Memory B cell (primary cell): ENCODE measurements around the gene OPCML.

Experiments used
- ATAC-seq: fragments of 150-1000 bp; cut with Tn5 transposase; 2 replicates; pipeline ENCODE4 v1.10.0; 2021; ENCODE audit warnings: low read depth, mild to moderate bottlenecking, moderate library complexity
- DNase-seq, 2 donors: peaks; one replicate each; pipeline ENCODE4 v3.0.0; 2022; ENCODE audit warnings: low spot score in 2 of 2
- H3K27ac Mint-ChIP-seq: one replicate; pipeline ENCODE4 v1.8.0; 2022; ENCODE audit warnings: mild to moderate bottlenecking, moderate library complexity, mixed read lengths
- H3K27me3 Mint-ChIP-seq: one replicate; pipeline ENCODE4 v1.8.0; 2022; ENCODE audit warnings: mixed read lengths
- H3K36me3 Mint-ChIP-seq: one replicate; pipeline ENCODE4 v1.8.0; 2022; ENCODE audit warnings: mild to moderate bottlenecking, mixed read lengths
- H3K4me1 Mint-ChIP-seq: one replicate; pipeline ENCODE4 v1.8.0; 2022; ENCODE audit warnings: mixed read lengths
- H3K4me3 Mint-ChIP-seq: one replicate; pipeline ENCODE4 v1.8.0; 2022; ENCODE audit warnings: mild to moderate bottlenecking, moderate library complexity, mixed read lengths
- H3K9me3 Mint-ChIP-seq: one replicate; pipeline ENCODE4 v1.8.0; 2022; ENCODE audit warnings: mixed read lengths

OPCML gene

DNA sequence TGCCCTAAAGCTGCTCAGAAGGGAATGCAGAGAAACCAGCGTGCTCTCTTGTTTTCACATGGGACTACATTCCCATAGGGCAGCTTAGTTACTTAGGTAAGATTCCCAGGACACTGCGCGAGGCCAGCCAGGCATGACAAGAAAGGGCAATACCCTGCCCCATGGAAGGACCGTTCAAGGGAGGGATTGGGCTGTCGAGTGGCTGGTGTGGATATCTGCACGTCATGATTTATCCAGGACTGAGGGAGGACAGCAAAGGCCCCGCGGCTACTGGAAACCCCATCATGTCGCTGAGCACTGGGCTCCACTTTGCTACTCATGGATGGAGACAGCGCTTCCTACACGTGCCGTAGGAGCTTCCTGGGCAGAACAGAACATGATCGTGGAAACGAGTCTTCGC lies 169.4 kb downstream of the OPCML start:
- Mint-ChIP-seq H3K9me3 (peaks cover under 1% of the 10 kb centered on the region), H3K27me3 (no peaks in the 10 kb centered on the region), H3K4me3 (no peak overlapping the region), H3K36me3 (no peaks in the 10 kb centered on the region), H3K4me1 (no peaks in the 10 kb centered on the region), H3K27ac (no peak overlapping the region)
- DNase-seq (no peak), ATAC-seq (no peak)

DNA sequence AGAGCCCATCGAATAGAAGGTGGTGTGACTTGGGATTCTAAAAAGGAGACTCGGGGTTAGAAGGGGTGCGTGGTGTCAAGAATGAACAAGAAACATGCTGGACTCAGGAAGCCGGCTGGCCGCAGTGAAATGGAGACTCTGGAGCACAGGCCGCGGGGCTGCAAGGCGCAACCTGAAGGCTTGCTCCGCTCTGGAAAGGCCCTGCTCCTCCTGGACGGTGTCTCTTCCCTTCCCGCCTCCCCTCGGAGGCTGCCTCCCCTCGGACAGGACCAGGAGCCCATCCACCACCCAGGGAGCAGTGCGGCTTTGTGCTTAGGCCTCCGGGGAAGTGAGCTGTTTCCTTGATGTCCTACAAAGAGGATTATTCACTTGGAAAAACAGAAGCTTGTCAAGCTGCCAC lies 170.1 kb downstream of the OPCML start:
- H3K4me3 Mint-ChIP-seq = no peak overlapping the region
- H3K4me1 Mint-ChIP-seq = no peaks in the 10 kb centered on the region
- H3K9me3 Mint-ChIP-seq = peaks cover 4% of the 10 kb centered on the region
- H3K36me3 Mint-ChIP-seq = no peaks in the 10 kb centered on the region
- no peak overlapping the region for H3K27ac Mint-ChIP-seq
- DNase-seq (no peak), ATAC-seq (no peak)
- H3K27me3 Mint-ChIP-seq = no peaks in the 10 kb centered on the region

DNA sequence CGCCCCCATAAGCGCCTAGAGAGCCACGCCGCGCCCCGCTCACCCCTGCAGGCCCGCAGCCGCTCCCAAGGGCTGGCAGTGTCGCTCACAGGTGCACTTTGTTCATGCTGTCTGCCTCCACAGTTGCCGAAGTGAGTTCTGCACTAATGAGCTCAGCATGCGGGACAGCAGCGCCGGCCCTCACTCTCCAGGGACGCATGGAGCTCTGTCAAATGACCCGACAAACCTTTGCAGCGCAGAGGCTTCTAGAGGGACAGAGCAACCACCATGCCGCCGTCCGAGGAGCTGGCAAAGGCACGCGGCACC lies 170.7 kb downstream of the OPCML start:
- H3K9me3 Mint-ChIP-seq = peaks cover 4% of the 10 kb centered on the region
- H3K36me3 Mint-ChIP-seq = no peaks in the 10 kb centered on the region
- H3K4me3 Mint-ChIP-seq = no peak overlapping the region
- no peak for ATAC-seq
- DNase-seq = no peak
- H3K27me3 Mint-ChIP-seq = no peaks in the 10 kb centered on the region
- no peak overlapping the region for H3K27ac Mint-ChIP-seq
- no peaks in the 10 kb centered on the region for H3K4me1 Mint-ChIP-seq

DNA sequence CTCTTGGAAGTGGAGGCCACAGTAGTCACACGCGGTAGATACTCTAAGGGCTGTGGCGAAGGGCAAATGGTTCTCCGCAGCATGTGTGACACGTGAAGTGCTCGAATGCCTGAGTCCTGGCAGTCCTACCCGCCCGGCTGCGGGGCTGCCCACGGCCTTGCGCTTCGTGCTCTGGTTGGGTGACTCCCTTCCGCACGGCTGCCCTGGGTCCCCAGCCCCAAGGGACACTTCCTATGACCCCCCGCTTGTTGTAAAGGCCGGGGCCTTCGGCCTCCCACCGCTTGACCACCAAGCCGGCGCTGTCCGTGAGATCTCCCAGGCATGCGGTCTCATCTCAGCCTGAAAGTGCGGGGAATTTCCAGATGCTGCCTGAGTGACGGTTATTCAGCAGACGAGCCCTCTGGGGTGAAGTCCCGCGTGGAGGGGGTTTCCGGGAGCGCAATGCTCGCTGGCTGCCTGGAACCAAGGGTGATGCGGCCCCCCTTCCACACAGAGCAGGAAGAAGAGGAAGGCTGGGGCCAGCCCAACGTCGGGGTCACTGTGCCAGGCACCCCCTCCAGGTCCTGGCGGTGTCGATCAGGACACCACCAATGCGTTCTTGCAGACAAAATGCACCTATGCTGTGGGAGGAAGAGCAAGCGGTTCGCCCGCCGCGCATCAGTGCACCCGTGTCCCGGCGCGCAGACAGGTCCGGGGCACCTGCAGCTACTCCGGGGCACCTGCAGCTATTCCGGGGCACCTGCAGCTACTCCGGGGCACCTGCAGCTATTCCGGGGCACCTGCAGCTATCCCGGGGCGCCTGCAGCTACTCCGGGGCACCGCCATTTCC lies 171.2 kb downstream of the OPCML start:
- H3K9me3 Mint-ChIP-seq = peaks cover 4% of the 10 kb centered on the region
- H3K36me3 Mint-ChIP-seq = no peaks in the 10 kb centered on the region
- H3K4me3 Mint-ChIP-seq = no peak overlapping the region
- DNase-seq = no peak
- no peaks in the 10 kb centered on the region for H3K27me3 Mint-ChIP-seq
- no peak overlapping the region for H3K27ac Mint-ChIP-seq
- ATAC-seq = no peak
- H3K4me1 Mint-ChIP-seq = no peaks in the 10 kb centered on the region

DNA sequence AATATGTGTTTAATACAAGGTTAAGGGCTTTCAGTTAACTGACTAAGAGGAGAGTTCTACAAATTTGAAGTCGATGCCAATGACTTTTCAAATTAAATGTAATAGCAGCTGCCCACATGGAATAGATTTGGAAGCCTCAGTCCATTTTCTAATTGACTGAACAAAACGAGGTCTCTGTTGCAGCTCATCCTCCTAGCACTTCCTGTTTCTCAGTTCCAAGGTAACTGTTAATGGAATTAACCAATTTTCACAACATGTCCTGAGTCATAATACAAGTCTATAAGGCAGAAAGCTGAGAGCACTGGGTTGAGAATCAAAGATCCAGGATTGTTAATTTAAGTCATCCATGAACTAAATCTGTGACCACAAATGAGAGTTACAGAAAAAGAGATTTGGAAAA lies 177.2 kb downstream of the OPCML start:
- H3K4me3 Mint-ChIP-seq = no peak overlapping the region
- ATAC-seq (no peak), DNase-seq (no peak)
- no peaks in the 10 kb centered on the region for H3K36me3 Mint-ChIP-seq
- no peaks in the 10 kb centered on the region for H3K4me1 Mint-ChIP-seq
- no peak overlapping the region for H3K27ac Mint-ChIP-seq
- no peaks in the 10 kb centered on the region for H3K27me3 Mint-ChIP-seq
- peaks cover 10% of the 10 kb centered on the region for H3K9me3 Mint-ChIP-seq

DNA sequence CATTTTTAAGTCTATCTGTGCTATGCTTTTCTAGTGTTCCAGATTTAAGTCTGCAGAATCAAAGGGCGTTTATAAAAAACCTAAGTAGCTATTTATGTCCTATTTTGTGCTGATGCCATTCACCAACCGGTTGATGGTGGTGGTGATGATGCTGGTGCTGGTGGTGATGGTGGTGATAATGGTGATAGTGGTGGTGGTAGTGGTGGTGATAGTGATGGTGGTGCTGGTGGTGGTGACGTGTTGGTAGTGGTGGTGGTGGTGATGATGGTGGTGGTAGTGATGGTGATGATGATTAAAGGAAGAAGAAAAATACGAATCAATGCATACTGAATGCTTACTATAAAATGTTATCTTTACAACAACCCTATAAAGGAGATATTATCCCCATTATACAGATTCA lies 178.2 kb downstream of the OPCML start:
- H3K27ac Mint-ChIP-seq = no peak overlapping the region
- ATAC-seq (no peak), DNase-seq (no peak)
- H3K4me1 Mint-ChIP-seq = no peaks in the 10 kb centered on the region
- H3K36me3 Mint-ChIP-seq = no peaks in the 10 kb centered on the region
- no peak overlapping the region for H3K4me3 Mint-ChIP-seq
- no peaks in the 10 kb centered on the region for H3K27me3 Mint-ChIP-seq
- H3K9me3 Mint-ChIP-seq = peaks cover 10% of the 10 kb centered on the region

DNA sequence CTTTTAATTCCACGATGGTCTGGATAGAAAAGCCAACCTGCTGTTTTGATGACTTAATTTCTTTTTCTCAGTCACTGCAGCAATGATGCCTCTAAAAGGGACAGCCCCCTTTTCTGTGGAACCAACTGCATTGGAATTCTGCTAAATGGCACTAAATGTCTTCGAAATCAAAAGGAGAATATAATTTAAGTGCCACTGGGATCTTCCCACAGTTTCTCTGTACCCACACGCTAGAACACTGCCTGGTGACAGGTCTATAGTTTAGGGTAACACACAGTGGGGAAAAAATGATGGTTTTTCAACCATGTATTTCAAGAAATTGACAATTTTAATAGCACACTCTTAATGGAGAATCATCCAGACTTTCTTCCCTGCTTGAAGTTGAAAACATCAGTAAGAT lies 182.3 kb downstream of the OPCML start:
- no peaks in the 10 kb centered on the region for H3K27me3 Mint-ChIP-seq
- no peak overlapping the region for H3K4me3 Mint-ChIP-seq
- no peaks in the 10 kb centered on the region for H3K36me3 Mint-ChIP-seq
- no peak for DNase-seq
- H3K4me1 Mint-ChIP-seq = no peaks in the 10 kb centered on the region
- H3K27ac Mint-ChIP-seq = no peak overlapping the region
- ATAC-seq = no peak
- H3K9me3 Mint-ChIP-seq = peaks cover 6% of the 10 kb centered on the region

DNA sequence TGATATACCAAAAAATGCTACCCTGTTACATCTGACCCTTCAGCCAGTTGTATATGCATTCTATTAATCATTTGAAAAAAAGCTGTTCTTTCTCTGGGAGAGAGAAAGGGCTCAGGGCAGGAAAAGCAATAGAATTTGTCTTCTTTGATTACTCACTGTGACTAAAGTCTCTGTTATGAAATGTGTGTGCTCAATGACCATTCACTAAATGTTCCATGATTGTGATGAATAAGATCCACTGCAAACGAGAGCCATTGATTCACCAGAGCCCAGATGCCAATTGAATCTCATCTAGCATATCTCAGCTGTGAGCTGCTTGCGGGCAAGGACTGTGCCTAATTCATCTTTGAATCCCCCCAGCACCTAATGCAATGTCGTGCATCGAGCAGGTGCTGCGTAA lies 184.3 kb downstream of the OPCML start:
- Mint-ChIP-seq H3K4me1 (no peaks in the 10 kb centered on the region), H3K36me3 (no peaks in the 10 kb centered on the region), H3K9me3 (peaks cover 6% of the 10 kb centered on the region), H3K27ac (no peak overlapping the region), H3K4me3 (no peak overlapping the region), H3K27me3 (no peaks in the 10 kb centered on the region)
- no peak for ATAC-seq
- no peak for DNase-seq

DNA sequence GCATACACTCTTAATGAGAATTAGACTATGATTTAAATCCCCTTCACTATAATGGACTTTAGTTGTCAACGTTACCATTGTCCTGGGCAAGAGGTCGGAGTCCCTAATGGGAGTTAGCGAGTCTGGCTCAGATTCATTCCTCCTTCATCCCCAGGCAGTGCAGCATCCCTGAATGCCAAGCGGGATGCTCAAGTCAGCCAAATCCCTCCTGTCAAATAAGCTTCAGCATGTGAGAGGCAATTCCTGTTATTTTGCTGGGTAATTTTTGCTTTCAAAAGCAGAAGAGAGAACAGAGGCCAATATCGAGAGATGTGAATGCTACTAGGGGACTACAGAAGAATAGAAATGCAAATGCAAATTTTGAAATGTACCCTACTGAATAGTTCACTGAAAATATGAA lies 186.2 kb downstream of the OPCML start:
- Mint-ChIP-seq H3K4me1 (no peaks in the 10 kb centered on the region), H3K9me3 (peaks cover 3% of the 10 kb centered on the region), H3K27me3 (no peaks in the 10 kb centered on the region), H3K27ac (no peak overlapping the region), H3K4me3 (no peak overlapping the region), H3K36me3 (no peaks in the 10 kb centered on the region)
- DNase-seq (no peak), ATAC-seq (no peak)

DNA sequence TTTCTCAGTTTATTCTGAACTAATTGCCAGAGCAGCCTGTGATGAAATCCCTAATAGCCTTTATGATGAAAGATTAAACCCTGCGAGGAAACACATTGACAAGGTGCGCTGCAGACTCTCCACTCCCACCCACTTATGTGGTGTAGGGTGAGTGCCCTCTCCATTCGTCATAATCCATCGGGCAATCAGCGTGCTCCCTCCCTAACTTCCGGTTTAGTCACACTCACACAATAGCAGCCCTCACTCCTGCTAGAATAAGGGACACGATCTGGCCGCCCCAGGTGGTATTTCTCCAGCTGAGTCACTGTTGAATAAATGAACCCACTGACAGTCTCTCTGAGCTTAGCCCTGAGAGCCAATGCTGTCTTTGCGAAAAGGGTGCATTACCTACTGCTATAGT lies 188.3 kb downstream of the OPCML start:
- no peaks in the 10 kb centered on the region for H3K4me1 Mint-ChIP-seq

DNA sequence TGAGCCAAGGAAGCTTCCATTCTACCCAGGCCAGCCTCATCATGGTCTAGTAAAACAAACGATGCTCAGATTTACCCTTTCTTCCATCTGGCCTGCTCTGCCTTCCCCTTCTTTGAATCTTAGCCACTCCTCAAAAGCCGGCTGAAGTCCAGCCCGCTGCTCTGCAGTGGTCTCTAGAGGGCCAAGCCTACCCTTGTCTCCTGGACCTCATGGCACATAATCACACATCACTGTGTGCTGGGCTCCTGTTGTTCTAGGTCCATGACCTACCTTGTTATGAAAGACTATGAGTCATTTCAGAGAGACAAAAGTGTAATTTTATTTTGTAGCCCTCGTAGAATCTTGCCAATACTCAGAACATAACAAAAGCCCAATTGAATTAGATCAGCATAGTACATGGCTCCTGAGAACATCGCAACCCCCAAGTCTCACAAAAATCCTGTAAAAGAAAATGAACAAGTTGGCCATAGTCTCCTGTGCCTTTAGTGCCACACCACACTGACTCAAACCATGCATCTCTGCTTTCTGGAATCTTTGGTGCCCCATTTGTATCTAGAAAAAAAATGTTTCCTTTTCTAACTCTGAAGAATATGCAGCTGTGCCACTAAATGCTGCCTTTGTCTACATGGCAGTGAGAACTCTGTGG lies 192.7 kb downstream of the OPCML start:
- ATAC-seq (no peak), DNase-seq (no peak)
- Mint-ChIP-seq H3K9me3 (peaks cover 3% of the 10 kb centered on the region), H3K4me3 (no peak overlapping the region), H3K4me1 (no peaks in the 10 kb centered on the region), H3K36me3 (no peaks in the 10 kb centered on the region), H3K27ac (no peak overlapping the region), H3K27me3 (no peaks in the 10 kb centered on the region)

More for the DNA sequence above, 188.3 kb downstream of the OPCML start:
- no peak for DNase-seq
- no peak for ATAC-seq
- H3K27me3 Mint-ChIP-seq = no peaks in the 10 kb centered on the region
- H3K9me3 Mint-ChIP-seq = peaks cover 3% of the 10 kb centered on the region
- no peak overlapping the region for H3K27ac Mint-ChIP-seq
- no peak overlapping the region for H3K4me3 Mint-ChIP-seq
- H3K36me3 Mint-ChIP-seq = no peaks in the 10 kb centered on the region

DNA sequence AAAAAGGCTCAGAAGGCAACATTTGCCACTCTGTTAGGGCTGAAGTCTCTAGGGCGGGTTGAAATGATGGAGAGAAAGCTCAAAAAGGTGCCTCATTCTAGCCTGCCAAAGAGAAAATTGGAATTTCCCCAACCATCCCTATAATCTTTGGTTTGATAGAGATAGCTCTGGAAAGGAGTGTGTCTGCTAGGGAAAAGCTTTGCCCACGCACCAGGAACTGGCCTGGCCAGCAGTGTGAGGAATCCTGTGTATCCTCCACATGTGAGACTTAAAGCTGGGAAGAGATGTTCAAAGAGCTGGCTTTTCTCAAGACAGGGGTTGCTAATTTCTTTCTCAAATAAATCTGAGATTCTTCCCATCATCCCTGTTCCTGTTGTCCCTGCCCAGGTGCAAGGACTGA lies 193.7 kb downstream of the OPCML start:
- ATAC-seq (no peak), DNase-seq (no peak)
- H3K27me3 Mint-ChIP-seq = no peaks in the 10 kb centered on the region
- no peaks in the 10 kb centered on the region for H3K4me1 Mint-ChIP-seq
- H3K4me3 Mint-ChIP-seq = no peak overlapping the region
- no peaks in the 10 kb centered on the region for H3K36me3 Mint-ChIP-seq
- no peak overlapping the region for H3K27ac Mint-ChIP-seq
- peaks cover 4% of the 10 kb centered on the region for H3K9me3 Mint-ChIP-seq

DNA sequence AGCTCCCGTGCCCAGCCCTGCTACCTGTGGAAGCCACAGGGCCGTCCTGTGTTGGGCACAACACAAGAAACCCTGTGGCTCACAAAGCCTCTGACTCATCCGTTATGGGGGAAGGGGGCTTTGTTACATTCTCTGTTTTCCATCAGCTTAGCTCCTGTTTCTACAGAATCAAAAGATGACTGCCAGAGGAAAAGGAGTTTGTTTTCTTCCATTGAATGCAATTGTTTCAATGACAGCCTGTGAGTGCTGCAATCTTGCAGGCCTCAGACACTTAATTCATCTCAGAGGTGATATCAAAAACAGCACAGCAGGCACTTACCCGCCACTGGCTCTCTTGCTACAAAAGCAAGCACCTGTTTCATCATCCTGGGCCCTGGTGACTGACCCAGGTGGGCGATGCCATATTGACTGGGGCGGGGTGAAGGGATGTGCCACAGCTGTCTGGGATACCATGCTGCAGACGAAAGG lies 194.3 kb downstream of the OPCML start:
- ATAC-seq (no peak), DNase-seq (no peak)
- H3K27me3 Mint-ChIP-seq = no peaks in the 10 kb centered on the region
- H3K27ac Mint-ChIP-seq = no peak overlapping the region
- H3K4me1 Mint-ChIP-seq = no peaks in the 10 kb centered on the region
- H3K9me3 Mint-ChIP-seq = peaks cover 4% of the 10 kb centered on the region
- H3K36me3 Mint-ChIP-seq = no peaks in the 10 kb centered on the region
- no peak overlapping the region for H3K4me3 Mint-ChIP-seq

DNA sequence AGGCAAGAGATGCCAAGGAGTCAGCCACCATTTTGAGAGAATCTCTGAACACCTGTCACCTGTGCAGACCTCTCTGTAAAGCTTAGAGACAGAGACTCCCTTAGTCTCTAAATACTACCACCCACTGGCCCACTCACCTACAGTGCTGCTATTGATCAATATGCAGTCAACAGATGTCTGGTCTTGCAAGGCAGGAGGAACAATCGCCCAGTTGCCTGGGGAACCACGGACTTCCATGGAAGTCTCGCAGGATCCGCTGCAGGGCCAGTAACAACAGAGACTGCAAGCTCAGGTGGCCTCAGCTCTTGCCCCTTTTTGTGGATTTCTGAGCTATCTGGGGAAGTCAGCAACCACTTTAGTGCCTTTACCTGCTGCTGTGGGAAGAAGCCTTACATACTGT lies 195.1 kb downstream of the OPCML start:
- H3K27me3 Mint-ChIP-seq = no peaks in the 10 kb centered on the region
- peaks cover 6% of the 10 kb centered on the region for H3K9me3 Mint-ChIP-seq
- no peak overlapping the region for H3K4me3 Mint-ChIP-seq
- no peak for ATAC-seq
- no peak for DNase-seq
- H3K4me1 Mint-ChIP-seq = no peaks in the 10 kb centered on the region
- H3K36me3 Mint-ChIP-seq = no peaks in the 10 kb centered on the region
- no peak overlapping the region for H3K27ac Mint-ChIP-seq

DNA sequence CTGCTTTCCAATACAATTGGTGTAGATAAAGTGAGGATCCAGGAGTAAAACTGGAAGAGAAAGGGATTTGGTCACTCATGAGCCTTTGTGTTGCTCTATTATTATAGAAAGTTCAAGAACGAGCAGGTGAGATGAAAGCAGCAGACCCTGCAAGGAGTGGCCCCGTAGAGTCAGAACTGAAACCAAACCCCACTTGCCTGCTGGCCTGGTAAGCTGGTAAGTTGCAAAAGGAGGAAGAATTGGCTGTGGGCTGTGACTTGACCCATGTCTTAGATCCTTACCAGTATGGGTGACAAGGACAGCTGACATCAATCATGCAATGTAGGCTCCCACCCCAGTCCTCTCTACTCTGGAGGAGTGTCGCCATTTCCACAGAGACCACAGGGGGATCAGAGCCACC lies 201.3 kb downstream of the OPCML start:
- Mint-ChIP-seq H3K27me3 (no peaks in the 10 kb centered on the region), H3K4me3 (no peak overlapping the region), H3K4me1 (no peaks in the 10 kb centered on the region)

More for the DNA sequence above, 201.3 kb downstream of the OPCML start:
- no peak for ATAC-seq
- DNase-seq = no peak
- no peak overlapping the region for H3K27ac Mint-ChIP-seq
- H3K36me3 Mint-ChIP-seq = no peaks in the 10 kb centered on the region
- H3K9me3 Mint-ChIP-seq = peaks cover 7% of the 10 kb centered on the region
